ENCODE data around the gene SGMS1. TPM values are rescaled to one million over a fixed set of nuclear protein-coding genes. Genes with fewer than 3 reads are reported as not detected.

The SGMS1 gene
- total RNA-seq, 1 donor from 2014 or later = 111 TPM

GRCh38 chr10:50613150-50613549 is 10.6 kb downstream of the SGMS1 start:
- no peak for DNase-seq (ENCODE audit: low spot score)

- peak; percentile 84 for DNase-seq (ENCODE audit: low spot score)
These were observed 13.4 kb downstream of the SGMS1 start for GRCh38 chr10:50610368-50610767.

GRCh38 chr10:50607356-50607925 is 16.3 kb downstream of the SGMS1 start:
- DNase-seq (ENCODE audit: low spot score) = peak; percentile 75

GRCh38 chr10:50605951-50606270 is 17.8 kb downstream of the SGMS1 start:
- no peak for DNase-seq (ENCODE audit: low spot score)

- DNase-seq (ENCODE audit: low spot score) = peak; percentile 98
These were observed 18.3 kb downstream of the SGMS1 start for GRCh38 chr10:50605269-50605950.

- peak; percentile 22 for DNase-seq (ENCODE audit: low spot score)
These were observed 18.9 kb downstream of the SGMS1 start for GRCh38 chr10:50604809-50605208.

GRCh38 chr10:50604049-50604640 is 19.6 kb downstream of the SGMS1 start:
- DNase-seq (ENCODE audit: low spot score) = peak; percentile 46

- DNase-seq (ENCODE audit: low spot score) = no peak
These were observed 20.5 kb downstream of the SGMS1 start for GRCh38 chr10:50603151-50603850.

GRCh38 chr10:50601974-50602373 is 21.8 kb downstream of the SGMS1 start:
- DNase-seq (ENCODE audit: low spot score) = no peak

GRCh38 chr10:50600831-50601477 is 22.8 kb downstream of the SGMS1 start:
- no peak for DNase-seq (ENCODE audit: low spot score)

- no peak for DNase-seq (ENCODE audit: low spot score)
These were observed 23.5 kb downstream of the SGMS1 start for GRCh38 chr10:50600286-50600685.

- no peak for DNase-seq (ENCODE audit: low spot score)
These were observed 26.9 kb downstream of the SGMS1 start for GRCh38 chr10:50596897-50597296.

GRCh38 chr10:50596456-50596855 is 27.3 kb downstream of the SGMS1 start:
- no peak for DNase-seq (ENCODE audit: low spot score)

- DNase-seq (ENCODE audit: low spot score) = no peak
These were observed 28.0 kb downstream of the SGMS1 start for GRCh38 chr10:50595785-50596184.

- no peak for DNase-seq (ENCODE audit: low spot score)
These were observed 30.0 kb downstream of the SGMS1 start for GRCh38 chr10:50593523-50594376.

GRCh38 chr10:50592961-50593418 is 30.8 kb downstream of the SGMS1 start:
- no peak for DNase-seq (ENCODE audit: low spot score)

GRCh38 chr10:50590935-50591334 is 32.8 kb downstream of the SGMS1 start:
- DNase-seq (ENCODE audit: low spot score) = no peak

GRCh38 chr10:50586740-50587088 is 37.0 kb downstream of the SGMS1 start:
- DNase-seq (ENCODE audit: low spot score) = no peak

GRCh38 chr10:50585921-50586739 is 37.6 kb downstream of the SGMS1 start:
- DNase-seq (ENCODE audit: low spot score) = no peak

Data from umbilical cord (tissue), 2 donors.